C4-2B (cell line): ENCODE measurements around the gene BLVRA.

Source experiments
- CTCF ChIP-seq: fragments of 450-650 bp; conservative IDR thresholded peaks from 2 replicates; pipeline ENCODE4 v1.5.1; 2017; ENCODE audit warnings: mild to moderate bottlenecking
- ZFX ChIP-seq: fragments of 450-650 bp; IDR thresholded peaks from 2 replicates; pipeline ENCODE4 v1.6.1; 2017

DNA sequence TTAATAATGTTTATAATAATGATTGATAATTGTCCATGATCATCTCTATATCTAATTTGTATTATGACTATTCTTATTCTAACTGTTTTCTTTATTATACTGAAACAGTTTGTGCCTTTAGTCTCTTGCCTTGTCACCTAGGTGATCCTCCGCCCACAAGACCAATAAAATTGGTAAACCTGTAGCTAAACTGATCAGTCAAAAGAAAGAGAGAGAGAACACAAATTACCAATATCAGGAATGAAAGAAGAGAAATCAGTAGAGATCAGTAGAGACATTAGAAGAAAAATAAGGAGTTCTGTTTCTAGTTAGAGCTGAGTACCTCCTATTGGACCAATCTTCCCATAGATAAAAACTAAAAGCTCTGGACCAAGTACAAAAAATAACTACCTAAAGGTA lies 23.1 kb upstream of the BLVRA start:
- TF ChIP-seq CTCF (no peak), ZFX (no peak)
